SW480 (cell line): ENCODE measurements around the gene AXIN2.

Experiments used
- DNase-seq: peaks from one replicate; pipeline ENCODE4 v3.0.0-alpha.2; 2016; ENCODE audit warnings: low spot score

Gene AXIN2, protein sequence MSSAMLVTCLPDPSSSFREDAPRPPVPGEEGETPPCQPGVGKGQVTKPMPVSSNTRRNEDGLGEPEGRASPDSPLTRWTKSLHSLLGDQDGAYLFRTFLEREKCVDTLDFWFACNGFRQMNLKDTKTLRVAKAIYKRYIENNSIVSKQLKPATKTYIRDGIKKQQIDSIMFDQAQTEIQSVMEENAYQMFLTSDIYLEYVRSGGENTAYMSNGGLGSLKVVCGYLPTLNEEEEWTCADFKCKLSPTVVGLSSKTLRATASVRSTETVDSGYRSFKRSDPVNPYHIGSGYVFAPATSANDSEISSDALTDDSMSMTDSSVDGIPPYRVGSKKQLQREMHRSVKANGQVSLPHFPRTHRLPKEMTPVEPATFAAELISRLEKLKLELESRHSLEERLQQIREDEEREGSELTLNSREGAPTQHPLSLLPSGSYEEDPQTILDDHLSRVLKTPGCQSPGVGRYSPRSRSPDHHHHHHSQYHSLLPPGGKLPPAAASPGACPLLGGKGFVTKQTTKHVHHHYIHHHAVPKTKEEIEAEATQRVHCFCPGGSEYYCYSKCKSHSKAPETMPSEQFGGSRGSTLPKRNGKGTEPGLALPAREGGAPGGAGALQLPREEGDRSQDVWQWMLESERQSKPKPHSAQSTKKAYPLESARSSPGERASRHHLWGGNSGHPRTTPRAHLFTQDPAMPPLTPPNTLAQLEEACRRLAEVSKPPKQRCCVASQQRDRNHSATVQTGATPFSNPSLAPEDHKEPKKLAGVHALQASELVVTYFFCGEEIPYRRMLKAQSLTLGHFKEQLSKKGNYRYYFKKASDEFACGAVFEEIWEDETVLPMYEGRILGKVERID

GRCh38 chr17:65561452-65562205 lies at the start of gene AXIN2:
Gene AXIN2, minus strand, starts transcription at chr17:65561648. Its CDS starts 3,028 bp downstream, at chr17:65558620.
- peak; percentile 98 for DNase-seq

GRCh38 chr17:65609749-65610148 lies 48.3 kb upstream of the AXIN2 start:
- DNase-seq = no peak

DNA sequence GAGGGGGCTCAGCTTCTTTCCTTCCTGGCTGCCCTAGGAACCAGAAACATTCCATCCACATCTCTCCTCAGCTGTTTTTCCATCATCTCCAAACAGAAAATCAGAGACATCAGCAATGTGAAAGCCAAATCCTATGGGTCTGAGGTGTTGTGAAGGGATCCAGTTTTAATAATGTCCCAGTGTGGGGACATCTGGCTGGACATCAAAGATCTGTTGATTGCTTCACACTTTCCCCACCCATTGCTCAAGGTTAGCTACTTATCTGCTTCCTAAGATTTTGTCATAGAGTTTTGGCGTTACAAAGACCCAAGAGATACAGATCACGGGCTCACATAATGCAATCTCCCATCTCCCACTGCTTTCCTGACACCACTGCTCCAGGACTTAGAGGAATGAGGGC lies 47.8 kb upstream of the AXIN2 start:
- no peak for DNase-seq

GRCh38 chr17:65604070-65604469 lies 42.6 kb upstream of the AXIN2 start:
- peak; percentile 73 for DNase-seq

DNA sequence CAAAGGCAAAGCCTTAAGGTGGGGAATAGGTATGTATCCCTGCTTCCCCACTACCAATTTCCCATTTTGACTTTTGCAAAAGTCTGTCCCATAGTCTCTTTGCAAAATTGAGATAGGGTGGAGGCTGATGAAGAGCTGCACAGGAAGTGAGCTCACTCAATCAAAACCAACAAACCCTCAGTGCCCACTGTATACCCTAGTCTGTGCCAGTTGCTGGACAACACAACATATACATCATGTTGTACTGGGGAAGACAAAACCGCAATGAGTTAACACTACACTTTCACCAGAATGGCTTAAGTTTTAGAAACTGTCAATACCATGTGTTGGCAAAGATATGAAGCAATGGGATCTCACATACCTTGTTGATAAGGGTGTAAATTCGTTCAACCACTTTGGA lies 40.4 kb upstream of the AXIN2 start:
- DNase-seq = no peak

DNA sequence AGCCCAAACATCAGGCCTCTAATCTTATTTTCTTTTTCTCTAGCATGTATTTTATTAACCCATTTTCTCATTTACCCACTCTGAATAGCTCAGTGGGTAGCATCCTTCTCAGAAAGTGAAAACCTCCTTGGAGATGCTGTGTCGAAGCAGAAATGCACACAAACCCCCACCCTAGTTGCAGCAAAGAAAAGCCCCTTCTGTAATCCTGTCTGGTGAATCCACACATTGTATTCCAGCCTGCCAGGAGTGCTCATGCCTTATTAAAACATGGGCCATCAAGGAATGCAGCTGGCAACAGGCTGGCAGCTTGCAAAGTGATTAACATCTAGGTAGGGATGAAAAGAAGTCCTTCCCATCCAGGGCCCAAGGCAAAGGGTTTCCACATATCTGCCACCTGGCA lies 39.7 kb upstream of the AXIN2 start:
- DNase-seq = no peak

DNA sequence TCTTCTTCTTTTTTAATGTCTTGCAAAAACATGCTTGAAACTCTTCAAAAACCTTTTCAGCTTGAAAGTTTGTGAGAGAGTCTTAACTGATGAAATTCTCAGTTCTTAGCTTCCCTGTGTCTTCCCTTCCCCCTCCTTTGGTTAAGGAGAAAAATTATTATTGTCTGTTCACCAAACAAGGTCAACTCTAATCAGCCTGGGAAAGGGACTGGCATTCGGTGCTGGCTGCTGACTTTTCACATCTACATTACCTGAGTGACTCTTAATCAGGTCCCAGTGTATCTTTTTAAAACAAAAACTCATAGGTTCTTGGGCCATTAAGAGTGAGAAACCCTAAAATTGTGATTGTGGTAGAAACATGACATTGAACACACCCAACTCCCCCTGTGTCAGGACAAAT lies 39.1 kb upstream of the AXIN2 start:
- DNase-seq = no peak

GRCh38 chr17:65599650-65600049 lies 38.2 kb upstream of the AXIN2 start:
- no peak for DNase-seq

DNA sequence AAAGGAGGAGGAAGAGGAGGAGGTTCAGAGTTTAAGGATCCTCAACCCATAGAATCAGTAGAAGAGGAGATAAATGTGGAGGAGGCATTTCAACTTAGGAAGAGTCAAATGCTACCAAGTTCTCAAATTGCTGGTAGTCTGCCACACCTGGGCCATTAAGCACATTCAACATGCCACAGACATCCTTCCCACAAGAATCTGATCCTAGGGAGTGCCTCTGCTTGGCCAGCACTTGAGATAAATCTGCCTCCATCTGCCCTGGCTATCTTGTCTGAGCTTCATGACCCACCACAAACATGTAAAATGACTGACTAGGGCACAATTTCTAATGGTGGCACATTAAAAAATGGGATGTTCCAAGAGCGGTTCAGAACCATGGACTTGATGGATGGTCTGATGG lies 37.3 kb upstream of the AXIN2 start:
- DNase-seq = peak; percentile 69

- peak; percentile 66 for DNase-seq
Observed at GRCh38 chr17:65595071-65595656, 33.7 kb upstream of the AXIN2 start.

- DNase-seq = peak; percentile 81
Observed at GRCh38 chr17:65593855-65594845, 32.7 kb upstream of the AXIN2 start.

DNA sequence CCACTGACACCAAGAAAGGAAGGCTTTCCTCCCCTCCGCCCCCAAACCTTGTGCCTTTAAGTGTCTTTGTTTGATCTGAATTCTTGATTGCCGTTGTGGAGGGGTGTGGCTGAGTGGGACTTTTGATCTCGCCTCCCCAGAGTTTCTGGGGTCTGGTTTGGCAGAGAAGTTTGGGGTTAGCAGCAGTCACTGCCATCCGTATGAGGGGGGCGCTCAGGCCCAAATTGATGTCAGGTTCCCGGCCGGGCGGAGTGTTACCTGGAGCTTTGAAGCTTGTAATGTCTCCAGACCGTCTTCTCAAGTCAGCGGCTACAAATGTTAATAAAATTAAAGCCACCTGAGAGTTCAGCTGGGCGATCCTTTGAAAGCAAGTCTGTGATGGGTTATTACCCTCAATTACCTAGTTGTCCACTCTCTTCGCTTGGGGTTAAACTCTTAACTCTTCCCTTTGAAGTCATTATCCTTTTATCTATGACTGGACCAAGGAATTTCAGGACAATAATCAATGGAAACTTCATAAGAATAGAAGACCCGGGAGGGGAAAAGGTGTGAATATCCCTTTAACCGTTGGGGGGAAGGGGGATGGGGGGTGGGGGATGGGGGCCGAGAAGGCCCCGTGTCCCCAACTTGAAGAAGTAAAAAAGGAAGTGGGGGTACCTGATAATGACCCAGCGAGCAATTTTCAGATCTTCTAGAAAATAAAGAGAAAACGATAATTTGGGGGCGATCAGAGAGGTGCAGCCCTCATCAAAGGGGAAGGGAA lies 31.8 kb upstream of the AXIN2 start:
- peak; percentile 97 for DNase-seq

- DNase-seq = peak; percentile 85
Observed at GRCh38 chr17:65592125-65592965, 30.9 kb upstream of the AXIN2 start.

- DNase-seq = no peak
Observed at GRCh38 chr17:65589321-65589720, 27.9 kb upstream of the AXIN2 start.

GRCh38 chr17:65588181-65588808 lies 26.8 kb upstream of the AXIN2 start:
- DNase-seq = peak; percentile 99

DNA sequence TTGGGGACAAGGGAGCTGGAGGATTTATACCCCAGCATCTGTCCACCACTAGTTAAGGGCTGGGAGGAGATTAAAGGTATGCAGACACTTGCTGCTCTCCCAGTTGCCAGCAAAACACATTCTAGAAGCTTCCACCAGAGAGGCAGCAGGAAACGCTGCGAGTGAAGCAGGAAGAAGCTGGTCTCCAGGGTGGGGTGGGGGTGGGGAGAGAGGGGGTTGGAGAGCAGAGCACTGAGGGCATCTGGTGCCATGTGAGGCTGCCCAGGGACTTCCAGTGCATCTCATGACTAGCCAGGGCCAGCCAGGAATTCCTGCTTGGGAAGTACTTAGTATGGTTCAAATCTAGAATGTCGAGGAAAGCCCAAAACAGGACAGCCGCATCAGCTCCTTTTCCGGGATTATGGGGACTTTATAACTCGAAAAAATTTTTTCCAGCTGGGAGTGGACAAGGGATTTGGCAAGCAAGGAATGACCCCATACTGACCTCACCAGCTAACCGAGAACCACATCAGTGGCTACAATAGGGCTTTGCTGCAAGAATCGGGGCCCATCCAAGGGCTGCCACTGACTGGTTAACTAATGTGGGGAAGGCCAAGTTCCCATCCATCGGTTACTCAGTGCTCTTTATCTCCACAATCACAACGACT lies 26.2 kb upstream of the AXIN2 start:
- DNase-seq = no peak

GRCh38 chr17:65586899-65587298 lies 25.5 kb upstream of the AXIN2 start:
- DNase-seq = peak; percentile 33
